SU-DHL-6 (cell line): ENCODE results near the gene UBAC1.
"Not testable (repeated sequence)": the region's sequence is repeated elsewhere in the genome, so short reads cannot be mapped to it uniquely, and the experiment has no call there.

Source experiments
- CTCF ChIP-seq: fragments of 200-600 bp; sonication (generic); IDR thresholded peaks from one replicate; pipeline ENCODE4 v1.5.1; 2017; ENCODE audit warnings: antibody characterized with exemption, mild to moderate bottlenecking, low read length, moderate library complexity; ENCODE audit not compliant: insufficient read depth, poor library complexity, severe bottlenecking
- EZH2phosphoT487 ChIP-seq: fragments of 200-600 bp; sonication (generic), shearing (Covaris generic); conservative IDR thresholded peaks from 2 replicates; pipeline ENCODE4 v1.6.1; 2018; ENCODE audit warnings: mild to moderate bottlenecking, antibody characterized with exemption, low read length, moderate library complexity, mixed read lengths

DNA sequence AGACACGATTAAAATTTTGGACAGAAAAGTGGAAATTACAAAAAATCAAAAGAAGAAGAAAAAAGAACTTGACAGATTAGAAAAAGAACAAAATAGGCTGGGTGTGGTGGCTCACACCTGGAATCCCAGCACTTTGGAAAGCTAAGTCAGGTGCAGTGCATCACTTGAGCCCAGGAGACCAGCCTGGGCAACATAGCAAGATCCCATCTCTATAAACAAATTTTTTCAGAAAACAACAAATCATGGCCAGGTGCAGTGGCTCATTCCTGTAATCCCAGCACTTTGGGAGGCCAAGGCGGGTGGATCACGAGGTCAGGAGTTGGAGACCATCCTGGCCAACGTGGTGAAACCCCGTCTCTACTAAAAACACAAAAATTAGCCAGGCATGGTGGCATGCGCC is 68.8 kb downstream of the UBAC1 start:
- TF ChIP-seq CTCF, EZH2phosphoT487: not testable (repeated sequence)
